Activated B cell treated with CpG ODN at 0.5 μM for 24 hours (primary cell): ENCODE results near the gene PLXNA4. TPM values are rescaled to one million over a fixed set of nuclear protein-coding genes. Genes with fewer than 3 reads are reported as not detected.

ENCODE experiments used
- ATAC-seq: fragments of 200-7000 bp; cut with Tn5 transposase; one replicate; pipeline ENCODE4 v1.10.0; 2021; ENCODE audit warnings: low read depth, mild to moderate bottlenecking, moderate library complexity
- CTCF ChIA-PET: fragments of 350-600 bp; sonication (Branson Sonifier 250); formaldehyde crosslinking; loops from one replicate; lab custom pipeline; 2021; ENCODE audit warnings: antibody characterized with exemption; lab: Charles Lee
- POLR2A ChIA-PET: fragments of 350-600 bp; sonication (Branson Sonifier 250); formaldehyde crosslinking; loops from one replicate; lab custom pipeline; 2021; ENCODE audit warnings: antibody characterized with exemption; lab: Charles Lee
- DNase-seq: peaks from one replicate; pipeline ENCODE4 v3.0.0; 2022
- H3K27ac Mint-ChIP-seq: one replicate; pipeline ENCODE4 v1.8.0; 2020; ENCODE audit warnings: mixed read lengths
- H3K27me3 Mint-ChIP-seq: one replicate; pipeline ENCODE4 v1.8.0; 2021; ENCODE audit warnings: mixed read lengths
- H3K36me3 Mint-ChIP-seq: one replicate; pipeline ENCODE4 v1.8.0; 2021; ENCODE audit warnings: low read depth, mixed read lengths
- H3K4me1 Mint-ChIP-seq: one replicate; pipeline ENCODE4 v1.8.0; 2021; ENCODE audit warnings: mixed read lengths
- H3K4me3 Mint-ChIP-seq: one replicate; pipeline ENCODE4 v1.8.0; 2020; ENCODE audit warnings: mild to moderate bottlenecking, mixed read lengths
- H3K9me3 Mint-ChIP-seq: one replicate; pipeline ENCODE4 v1.8.0; 2020; ENCODE audit warnings: mixed read lengths
- CTCF ChIP-seq: fragments of 200-600 bp; IDR thresholded peaks from one replicate; pipeline ENCODE4 v1.8.0; 2022; ENCODE audit warnings: antibody characterized with exemption, mild to moderate bottlenecking
- intact Hi-C: fragments of 100-400 bp; cut with micrococcal nuclease; formaldehyde crosslinking; loops from one replicate; pipeline ENCODE4 v1.15.1; 2024
- total RNA-seq: library from RNA; stranded (reverse); gene quantifications from 2 replicates; pipeline ENCODE4 v1.2.3, GENCODE V29; 2022

PLXNA4 gene
- total RNA-seq, 1 donor from 2014 or later: not detected

- no peak overlapping the region for H3K27ac Mint-ChIP-seq
- DNase-seq: no peak
- H3K9me3 Mint-ChIP-seq: peaks cover 10% of the 10 kb centered on the region
- ChIA-PET POLR2A (no interaction called here), CTCF (no interaction called here)
- no peak for TF ChIP-seq CTCF
- intact Hi-C loops: no loop called here
- H3K4me1 Mint-ChIP-seq: no peaks in the 10 kb centered on the region
- H3K27me3 Mint-ChIP-seq: peaks cover 13% of the 10 kb centered on the region
- no peaks in the 10 kb centered on the region for H3K36me3 Mint-ChIP-seq
- no peak overlapping the region for H3K4me3 Mint-ChIP-seq
- no peak for ATAC-seq
Observed at GRCh38 chr7:132553031-132553430, 23.2 kb downstream of the PLXNA4 start.

GRCh38 chr7:132551886-132552285 lies 24.4 kb downstream of the PLXNA4 start:
- ChIA-PET CTCF (no interaction called here), POLR2A (interaction anchor here (0.6 kb wide), 1 partner anchor 230 kb away, joined by 4 read pairs; no protein-coding TSS in a partner anchor)
- Mint-ChIP-seq H3K9me3 (peaks cover 10% of the 10 kb centered on the region), H3K4me1 (no peaks in the 10 kb centered on the region), H3K36me3 (no peaks in the 10 kb centered on the region), H3K27me3 (peaks cover 16% of the 10 kb centered on the region), H3K27ac (no peak overlapping the region), H3K4me3 (no peak overlapping the region)
- intact Hi-C loops: no loop called here
- DNase-seq: no peak
- ATAC-seq: no peak
- TF ChIP-seq CTCF: no peak

- ATAC-seq (no peak), DNase-seq (no peak)
- Mint-ChIP-seq H3K27ac (no peak overlapping the region), H3K36me3 (no peaks in the 10 kb centered on the region), H3K4me1 (no peaks in the 10 kb centered on the region), H3K4me3 (no peak overlapping the region), H3K9me3 (peaks cover 10% of the 10 kb centered on the region), H3K27me3 (peaks cover 16% of the 10 kb centered on the region)
- intact Hi-C loops: no loop called here
- no peak for TF ChIP-seq CTCF
- CTCF ChIA-PET: no interaction called here
- POLR2A ChIA-PET: no interaction called here
Observed at GRCh38 chr7:132551439-132551838, 24.8 kb downstream of the PLXNA4 start.

- no peak for DNase-seq
- Mint-ChIP-seq H3K9me3 (peaks cover 10% of the 10 kb centered on the region), H3K27me3 (peaks cover 20% of the 10 kb centered on the region), H3K36me3 (no peaks in the 10 kb centered on the region), H3K4me1 (no peaks in the 10 kb centered on the region), H3K27ac (no peak overlapping the region), H3K4me3 (no peak overlapping the region)
- ChIA-PET POLR2A (no interaction called here), CTCF (no interaction called here)
- TF ChIP-seq CTCF: no peak
- intact Hi-C loops: no loop called here
- no peak for ATAC-seq
Observed at GRCh38 chr7:132548489-132549078, 27.7 kb downstream of the PLXNA4 start.

GRCh38 chr7:132547821-132548220 lies 28.4 kb downstream of the PLXNA4 start:
- Mint-ChIP-seq H3K27ac (no peak overlapping the region), H3K36me3 (no peaks in the 10 kb centered on the region), H3K27me3 (peaks cover 20% of the 10 kb centered on the region), H3K4me1 (no peaks in the 10 kb centered on the region), H3K4me3 (no peak overlapping the region), H3K9me3 (peaks cover 10% of the 10 kb centered on the region)
- ChIA-PET CTCF (no interaction called here), POLR2A (no interaction called here)
- intact Hi-C loops: no loop called here
- DNase-seq: no peak
- ATAC-seq: no peak
- no peak for TF ChIP-seq CTCF
